NCI-H524 treated with DMSO at 0.1 percent for 48 hours (cell line): ENCODE results near the gene IFT57.

Source experiments
- DNase-seq: peaks from one replicate; lab custom pipeline; 2025; lab: John Stamatoyannopoulos, UW

Gene IFT57

GRCh38 chr3:108125153-108125543 is 97.1 kb downstream of the IFT57 start:
- DNase-seq: no peak

GRCh38 chr3:108124337-108125152 is 97.7 kb downstream of the IFT57 start:
- no peak for DNase-seq

- DNase-seq: no peak
Observed at GRCh38 chr3:108123326-108123725, 98.9 kb downstream of the IFT57 start.

GRCh38 chr3:108122276-108122675 is 99.9 kb downstream of the IFT57 start:
- no peak for DNase-seq

GRCh38 chr3:108119398-108120104 is 102.7 kb downstream of the IFT57 start:
- DNase-seq: no peak

GRCh38 chr3:108118038-108118768 is 104.0 kb downstream of the IFT57 start:
- no peak for DNase-seq

- DNase-seq: no peak
Observed at GRCh38 chr3:108117241-108117775, 104.9 kb downstream of the IFT57 start.

GRCh38 chr3:108114423-108115065 is 107.7 kb downstream of the IFT57 start:
- DNase-seq: no peak

- no peak for DNase-seq
Observed at GRCh38 chr3:108113975-108114374, 108.2 kb downstream of the IFT57 start.

GRCh38 chr3:108110934-108111333 is 111.3 kb downstream of the IFT57 start:
- DNase-seq: no peak
